Nephron (organoid): Measurements from ENCODE around the gene ST3GAL4.
A peak's percentile ranks its signal among the peaks of the same experiment; 100 is the strongest.

Experiments used
- H3K27ac Mint-ChIP-seq, 3 experiments: 2 replicates each; pipeline ENCODE4 v1.8.0; 2020; ENCODE audit warnings: mixed read lengths in 3 of 3, mild to moderate bottlenecking in 2 of 3, moderate library complexity in 1 of 3
- H3K27me3 Mint-ChIP-seq: 2 replicates; pipeline ENCODE4 v1.8.0; 2021; ENCODE audit warnings: low read depth, mild to moderate bottlenecking, moderate library complexity, mixed read lengths
- H3K36me3 Mint-ChIP-seq: 2 replicates; pipeline ENCODE4 v1.8.0; 2020; ENCODE audit warnings: low read depth, mixed read lengths
- H3K4me1 Mint-ChIP-seq: 2 replicates; pipeline ENCODE4 v1.8.0; 2020; ENCODE audit warnings: mixed read lengths
- H3K4me3 Mint-ChIP-seq, 3 experiments: 2 replicates each; pipeline ENCODE4 v1.8.0; 2020; ENCODE audit warnings: mild to moderate bottlenecking in 3 of 3, mixed read lengths in 3 of 3, moderate library complexity in 2 of 3
- H3K9me3 Mint-ChIP-seq: 2 replicates; pipeline ENCODE4 v1.8.0; 2020; ENCODE audit warnings: mixed read lengths
- CTCF ChIP-seq, 3 experiments: fragments of 200-600 bp; sonication (generic); IDR thresholded peaks; one replicate each; pipeline ENCODE4 v1.5.0; 2021; ENCODE audit warnings: antibody characterized with exemption in 3 of 3; ENCODE audit not compliant: unreplicated experiment in 3 of 3

The ST3GAL4 gene

GRCh38 chr11:126396965-126397364, 41.5 kb downstream of the ST3GAL4 start:
- no peak for TF ChIP-seq CTCF (IDR thresholded peaks at IDR 0.05; ENCODE audit: unreplicated experiment in 3 of 3)
- H3K27ac Mint-ChIP-seq: peak overlapping the region in 1 of 3 experiments; percentile 47
- H3K4me3 Mint-ChIP-seq: no peak overlapping the region
- H3K36me3 Mint-ChIP-seq: peaks cover 3% of the 10 kb centered on the region
- H3K9me3 Mint-ChIP-seq: no peaks in the 10 kb centered on the region
- no peaks in the 10 kb centered on the region for H3K27me3 Mint-ChIP-seq
- peaks cover 40% of the 10 kb centered on the region for H3K4me1 Mint-ChIP-seq

DNA sequence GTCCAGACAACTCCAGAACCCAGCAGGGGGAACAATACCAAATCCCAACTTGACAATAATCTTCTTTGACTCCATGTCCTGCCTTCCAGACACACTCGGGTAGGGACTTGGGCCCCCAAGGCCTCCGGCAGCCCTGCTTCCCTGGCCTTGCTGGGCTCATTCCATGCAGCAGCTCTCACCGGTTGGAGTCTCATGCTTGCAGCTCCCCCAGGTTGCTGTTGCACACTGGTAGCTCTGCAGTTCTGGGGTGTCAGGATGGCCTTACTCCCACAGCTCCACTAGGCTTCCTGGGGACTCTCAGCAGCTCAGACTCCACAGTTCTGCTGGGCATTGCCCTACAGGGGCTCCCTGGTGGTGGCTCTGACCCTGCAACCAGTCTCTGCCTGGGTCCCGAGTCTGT, 42.8 kb downstream of the ST3GAL4 start:
- Mint-ChIP-seq H3K27ac (no peak overlapping the region), H3K4me3 (no peak overlapping the region), H3K9me3 (no peaks in the 10 kb centered on the region), H3K4me1 (peaks cover 26% of the 10 kb centered on the region), H3K36me3 (peaks cover 3% of the 10 kb centered on the region), H3K27me3 (no peaks in the 10 kb centered on the region)
- TF ChIP-seq CTCF (IDR thresholded peaks at IDR 0.05; ENCODE audit: unreplicated experiment in 3 of 3): no peak

DNA sequence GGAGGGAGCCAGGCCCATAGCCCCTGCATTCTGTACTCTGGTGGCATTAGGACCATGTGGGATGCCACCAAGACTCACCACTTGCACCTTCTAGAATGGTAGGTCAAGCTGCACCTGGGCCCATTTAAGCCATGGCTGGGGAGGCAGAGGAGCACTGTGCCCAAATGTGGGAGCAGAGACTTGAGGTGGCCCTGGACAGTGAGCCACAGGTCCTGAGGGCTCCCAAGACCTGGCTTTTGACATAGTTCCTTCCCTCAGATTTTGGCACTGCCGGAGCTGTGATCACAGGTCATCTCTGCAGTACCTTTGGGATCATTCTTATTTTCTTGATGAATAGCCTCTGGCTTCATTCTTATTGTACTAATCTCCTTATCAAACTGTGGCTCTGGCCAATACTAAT, 43.2 kb downstream of the ST3GAL4 start:
- Mint-ChIP-seq H3K27me3 (no peaks in the 10 kb centered on the region), H3K36me3 (peaks cover 3% of the 10 kb centered on the region), H3K4me3 (no peak overlapping the region), H3K4me1 (peaks cover 24% of the 10 kb centered on the region), H3K27ac (no peak overlapping the region), H3K9me3 (no peaks in the 10 kb centered on the region)
- no peak for TF ChIP-seq CTCF (IDR thresholded peaks at IDR 0.05; ENCODE audit: unreplicated experiment in 3 of 3)

DNA sequence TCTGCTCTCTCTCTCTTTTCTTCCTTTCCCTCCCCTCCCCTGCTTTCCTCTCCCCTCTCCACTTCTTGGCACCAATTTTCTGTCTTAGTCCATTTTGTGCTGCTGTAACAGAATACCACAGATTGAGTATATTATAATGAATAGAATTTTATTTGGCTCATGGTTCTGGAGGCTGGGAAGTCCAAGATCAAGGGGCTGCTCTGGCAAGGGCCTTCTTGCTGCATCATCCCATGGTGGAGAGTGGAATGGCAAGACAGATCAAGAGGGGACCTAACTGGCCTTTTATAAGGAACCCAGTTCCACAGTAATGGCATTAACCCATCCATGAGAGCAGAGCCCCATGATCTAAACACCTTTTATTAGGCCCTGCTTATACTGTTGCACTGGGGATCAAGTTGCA, 44.5 kb downstream of the ST3GAL4 start:
- peaks cover 3% of the 10 kb centered on the region for H3K36me3 Mint-ChIP-seq
- H3K27me3 Mint-ChIP-seq: no peaks in the 10 kb centered on the region
- no peak overlapping the region for H3K4me3 Mint-ChIP-seq
- no peaks in the 10 kb centered on the region for H3K9me3 Mint-ChIP-seq
- TF ChIP-seq CTCF (IDR thresholded peaks at IDR 0.05; ENCODE audit: unreplicated experiment in 3 of 3): no peak
- no peak overlapping the region for H3K27ac Mint-ChIP-seq
- H3K4me1 Mint-ChIP-seq: peaks cover 22% of the 10 kb centered on the region

GRCh38 chr11:126400479-126400878, 45.0 kb downstream of the ST3GAL4 start:
- no peak overlapping the region for H3K27ac Mint-ChIP-seq
- no peak overlapping the region for H3K4me3 Mint-ChIP-seq
- TF ChIP-seq CTCF (IDR thresholded peaks at IDR 0.05; ENCODE audit: unreplicated experiment in 3 of 3): no peak
- H3K9me3 Mint-ChIP-seq: no peaks in the 10 kb centered on the region
- no peaks in the 10 kb centered on the region for H3K27me3 Mint-ChIP-seq
- H3K4me1 Mint-ChIP-seq: peaks cover 18% of the 10 kb centered on the region
- peaks cover 3% of the 10 kb centered on the region for H3K36me3 Mint-ChIP-seq

DNA sequence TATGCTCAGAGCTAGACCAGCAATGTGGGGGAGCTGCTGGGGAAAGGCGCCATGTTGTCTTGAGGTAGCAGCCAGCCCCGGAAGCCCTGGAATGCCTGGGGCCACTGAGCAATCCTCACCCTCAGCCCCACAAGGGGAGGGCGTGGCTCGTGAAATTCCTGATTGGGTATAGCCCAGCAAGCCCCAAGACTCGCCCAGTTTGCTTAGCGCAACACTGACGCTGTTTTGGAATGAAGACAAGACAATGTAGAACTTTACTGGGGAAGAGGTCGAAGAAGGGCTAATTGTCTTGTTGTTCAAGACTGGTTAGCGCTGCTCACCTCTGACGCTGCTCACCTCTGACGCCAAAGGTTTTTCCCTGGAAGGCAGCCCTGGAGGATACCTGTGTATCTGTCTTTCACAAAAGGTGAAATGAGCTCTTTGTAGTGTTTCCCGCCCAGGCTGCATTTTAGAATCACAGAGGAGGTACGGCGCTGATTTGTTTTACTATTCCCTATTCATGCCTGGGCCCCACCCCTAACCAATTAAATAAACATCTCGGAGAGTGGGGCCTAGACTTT, 47.6 kb downstream of the ST3GAL4 start:
- H3K4me3 Mint-ChIP-seq: no peak overlapping the region
- H3K36me3 Mint-ChIP-seq: peaks cover 5% of the 10 kb centered on the region
- no peaks in the 10 kb centered on the region for H3K27me3 Mint-ChIP-seq
- TF ChIP-seq CTCF (IDR thresholded peaks at IDR 0.05; ENCODE audit: unreplicated experiment in 3 of 3): no peak
- H3K4me1 Mint-ChIP-seq: no peaks in the 10 kb centered on the region
- H3K27ac Mint-ChIP-seq: no peak overlapping the region
- no peaks in the 10 kb centered on the region for H3K9me3 Mint-ChIP-seq
